HepG2 (cell line): ENCODE results near the gene SLC29A2. TPM values are rescaled to one million over a fixed set of nuclear protein-coding genes. Genes with fewer than 3 reads are reported as not detected.

Experiments used
- CBX2 ChIP-seq, 2 experiments: fragments of 200-600 bp in 1 of 2; sonication (generic); formaldehyde crosslinking in 1 of 2; IDR thresholded peaks; 2 replicates each; pipeline versions ENCODE4 v1.7.0 to v1.8.1; 2018 to 2022; ENCODE audit warnings: low read depth in 2 of 2, low read length in 1 of 2, mild to moderate bottlenecking in 1 of 2, missing genetic modification reagents in 1 of 2
- CC2D1A ChIP-seq: sonication (generic); formaldehyde crosslinking; IDR thresholded peaks from 2 replicates; pipeline ENCODE4 v1.8.1; 2023; ENCODE audit warnings: mild to moderate bottlenecking, missing genetic modification reagents
- CHD4 ChIP-seq: fragments of 200-600 bp; sonication (generic); IDR thresholded peaks from 2 replicates; pipeline ENCODE4 v1.7.0; 2017; ENCODE audit warnings: mild to moderate bottlenecking, low read length, borderline replicate concordance
- EED ChIP-seq: sonication (generic); formaldehyde crosslinking; IDR thresholded peaks from 2 replicates; pipeline ENCODE4 v1.5.0; 2020; ENCODE audit warnings: mild to moderate bottlenecking, missing genetic modification reagents
- HNRNPH1 ChIP-seq: fragments of 200-400 bp; formaldehyde crosslinking; optimal IDR thresholded peaks from 2 replicates; pipeline ENCODE3; 2017; ENCODE audit warnings: mild to moderate bottlenecking, low read depth, low read length
- ISL2 ChIP-seq: sonication (generic); formaldehyde crosslinking; IDR thresholded peaks from 2 replicates; pipeline ENCODE4 v1.5.0; 2020; ENCODE audit warnings: missing genetic modification reagents
- MED8 ChIP-seq: sonication (generic); formaldehyde crosslinking; IDR thresholded peaks from 2 replicates; pipeline ENCODE4 v1.8.1; 2023; ENCODE audit warnings: mild to moderate bottlenecking, missing genetic modification reagents; ENCODE audit not compliant: insufficient replicate concordance
- NFRKB ChIP-seq: fragments of 450-650 bp; IDR thresholded peaks from 2 replicates; pipeline ENCODE4 v1.6.1; 2017
- NPAS2 ChIP-seq: sonication (generic); formaldehyde crosslinking; IDR thresholded peaks from 2 replicates; pipeline ENCODE4 v1.8.0; 2022; ENCODE audit warnings: mild to moderate bottlenecking, missing genetic modification reagents, borderline replicate concordance
- RFXAP ChIP-seq: sonication (generic); formaldehyde crosslinking; IDR thresholded peaks from 2 replicates; pipeline ENCODE4 v1.4.0; 2020; ENCODE audit warnings: missing genetic modification reagents, borderline replicate concordance
- SMAD3 ChIP-seq: sonication (generic); formaldehyde crosslinking; IDR thresholded peaks from 2 replicates; pipeline ENCODE4 v1.4.0; 2020; ENCODE audit warnings: missing genetic modification reagents
- SOX5 ChIP-seq: IDR thresholded peaks from 2 replicates; pipeline ENCODE4 v1.6.1; 2016; ENCODE audit warnings: borderline replicate concordance
- SP4 ChIP-seq: sonication (generic); formaldehyde crosslinking; IDR thresholded peaks from 2 replicates; pipeline ENCODE4 v1.8.1; 2023; ENCODE audit warnings: mild to moderate bottlenecking, missing genetic modification reagents
- ZBTB21 ChIP-seq: sonication (generic); formaldehyde crosslinking; IDR thresholded peaks from 2 replicates; pipeline ENCODE4 v1.4.0; 2020; ENCODE audit warnings: missing genetic modification reagents
- ZBTB7A ChIP-seq: sonication (generic); formaldehyde crosslinking; IDR thresholded peaks from 2 replicates; pipeline ENCODE4 v1.8.0; 2022; ENCODE audit warnings: mild to moderate bottlenecking, missing genetic modification reagents
- ZMAT3 ChIP-seq: sonication (generic); formaldehyde crosslinking; conservative IDR thresholded peaks from 2 replicates; pipeline ENCODE4 v1.7.0; 2021; ENCODE audit warnings: missing genetic modification reagents
- ZMYM2 ChIP-seq: sonication (generic); formaldehyde crosslinking; IDR thresholded peaks from 2 replicates; pipeline ENCODE4 v1.8.0; 2022; ENCODE audit warnings: mild to moderate bottlenecking, missing genetic modification reagents
- ZNF124 ChIP-seq: sonication (generic); formaldehyde crosslinking; IDR thresholded peaks from 2 replicates; pipeline ENCODE4 v1.4.0; 2020; ENCODE audit warnings: missing genetic modification reagents
- ZNF143 ChIP-seq: sonication (generic); formaldehyde crosslinking; IDR thresholded peaks from 2 replicates; pipeline ENCODE4 v1.4.0; 2020; ENCODE audit warnings: missing genetic modification reagents
- ZNF292 ChIP-seq: sonication (generic); formaldehyde crosslinking; IDR thresholded peaks from 2 replicates; pipeline ENCODE4 v1.8.1; 2022; ENCODE audit warnings: mild to moderate bottlenecking, low read depth, missing genetic modification reagents, borderline replicate concordance
- ZNF44 ChIP-seq: sonication (generic); formaldehyde crosslinking; IDR thresholded peaks from 2 replicates; pipeline ENCODE4 v1.5.1; 2020; ENCODE audit warnings: mild to moderate bottlenecking, missing genetic modification reagents
- ZNF564 ChIP-seq: sonication (generic); formaldehyde crosslinking; IDR thresholded peaks from 2 replicates; pipeline ENCODE4 v1.8.1; 2023; ENCODE audit warnings: mild to moderate bottlenecking, missing genetic modification reagents
- ZNF569 ChIP-seq: sonication (generic); formaldehyde crosslinking; IDR thresholded peaks from 2 replicates; pipeline ENCODE4 v1.5.0; 2020; ENCODE audit warnings: mild to moderate bottlenecking, missing genetic modification reagents, moderate library complexity, borderline replicate concordance
- ZNF615 ChIP-seq: sonication (generic); formaldehyde crosslinking; IDR thresholded peaks from 2 replicates; pipeline ENCODE4 v1.5.0; 2020; ENCODE audit warnings: mild to moderate bottlenecking, missing genetic modification reagents, borderline replicate concordance
- ZNF703 ChIP-seq: sonication (generic); formaldehyde crosslinking; IDR thresholded peaks from 2 replicates; pipeline ENCODE4 v1.5.1; 2020; ENCODE audit warnings: missing genetic modification reagents, mild to moderate bottlenecking, moderate library complexity, borderline replicate concordance
- ZNF773 ChIP-seq: sonication (generic); formaldehyde crosslinking; IDR thresholded peaks from 2 replicates; pipeline ENCODE4 v1.4.0; 2020; ENCODE audit warnings: missing genetic modification reagents, borderline replicate concordance
- ZNF775 ChIP-seq: sonication (generic); formaldehyde crosslinking; IDR thresholded peaks from 2 replicates; pipeline ENCODE4 v1.4.0; 2020; ENCODE audit warnings: missing genetic modification reagents, mild to moderate bottlenecking, moderate library complexity, borderline replicate concordance
- polyA plus RNA-seq, 8 experiments: library from polyadenylated mRNA; depleted of rRNA in 3 of 8; stranded (reverse) in 7 of 8; unstranded in 1 of 8; fragments of >200 nt; fragmentation: Illumina TruSeq in 4 of 8; extraction: Trizol in 4 of 8; gene quantifications; 2 replicates each; pipeline versions ENCODE4 v1.2.1 to v1.2.3, GENCODE V29; 2011 to 2016; ENCODE audit warnings: low read depth in 4 of 8, missing spikeins in 1 of 8, mixed read lengths in 1 of 8; ENCODE audit not compliant: insufficient read depth in 1 of 8
- total RNA-seq, 5 experiments: library from RNA; depleted of rRNA; stranded (reverse); fragments of >200 nt; fragmentation: Illumina TruSeq; extraction: Trizol; gene quantifications; 2 replicates each; pipeline ENCODE4 v1.2.3, GENCODE V29; 2016; ENCODE audit warnings: low read depth in 1 of 5
- TF ChIP-seq, protein P1 (sequence below): sonication (generic); formaldehyde crosslinking; IDR thresholded peaks from 2 replicates; pipeline ENCODE4 v1.4.0; 2020; ENCODE audit warnings: missing genetic modification reagents; ENCODE audit errors: not compliant biosample characterization
- TF ChIP-seq, protein P2 (sequence below): fragments of 450-650 bp; IDR thresholded peaks from 2 replicates; pipeline ENCODE4 v1.6.1; 2017; ENCODE audit warnings: mild to moderate bottlenecking

SLC29A2 gene
- total and polyA plus RNA-seq, 2 of the 13 experiments (the other 11 are each of a cell fraction or from before 2014, with no cell fraction given) = 0.63 to 0.66 TPM

DNA sequence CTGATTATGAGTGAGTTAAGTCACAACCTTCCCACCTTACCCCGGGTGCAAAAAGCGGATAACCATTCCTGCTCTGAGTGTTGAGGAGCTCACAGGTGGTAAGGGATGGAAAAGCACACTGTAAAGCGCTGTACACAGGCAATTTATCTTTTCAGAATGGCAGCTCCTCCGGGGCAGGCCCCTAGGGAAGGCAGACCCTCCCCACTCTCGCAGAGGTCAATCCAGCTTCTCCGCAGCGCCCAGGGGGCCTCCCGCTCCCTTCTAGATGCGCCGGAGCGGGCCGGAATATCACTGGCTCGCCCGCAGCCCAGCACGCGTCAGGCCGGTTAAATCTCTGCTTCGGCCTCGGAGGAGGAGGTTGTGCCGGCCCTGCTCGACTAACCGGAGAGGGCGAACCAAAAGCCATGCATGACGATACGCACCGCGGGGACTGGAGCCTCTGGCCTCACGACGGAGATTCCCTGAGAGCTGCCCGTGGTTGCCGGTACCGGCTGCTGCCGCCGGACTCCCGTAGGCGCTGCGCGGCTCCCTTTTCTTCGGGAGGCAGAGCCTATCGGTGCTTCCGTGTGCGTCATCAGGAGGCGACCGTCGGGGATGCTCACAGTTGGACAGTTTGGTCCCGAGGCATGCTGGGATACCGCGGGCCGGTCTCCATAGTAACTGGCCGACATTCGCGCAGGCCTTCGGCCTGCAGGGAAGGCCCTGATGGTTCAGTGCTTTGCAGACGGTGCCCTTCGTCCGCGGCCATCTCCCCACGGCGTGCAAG lies 26.8 kb downstream of the SLC29A2 start, which contains the start of gene BRMS1 (continued):
- TF ChIP-seq, protein P1, sequence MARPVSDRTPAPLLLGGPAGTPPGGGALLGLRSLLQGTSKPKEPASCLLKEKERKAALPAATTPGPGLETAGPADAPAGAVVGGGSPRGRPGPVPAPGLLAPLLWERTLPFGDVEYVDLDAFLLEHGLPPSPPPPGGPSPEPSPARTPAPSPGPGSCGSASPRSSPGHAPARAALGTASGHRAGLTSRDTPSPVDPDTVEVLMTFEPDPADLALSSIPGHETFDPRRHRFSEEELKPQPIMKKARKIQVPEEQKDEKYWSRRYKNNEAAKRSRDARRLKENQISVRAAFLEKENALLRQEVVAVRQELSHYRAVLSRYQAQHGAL (CRISPR knock-in tag) = no peak
- TF ChIP-seq ZNF773 (CRISPR knock-in tag) (no peak), ZNF569 (CRISPR knock-in tag) (no peak), ZMAT3 (CRISPR knock-in tag) (peak; percentile 75; the same call in 1 of the 2 replicates), SP4 (peak; percentile 71; the same call in 1 of the 2 replicates), RFXAP (CRISPR knock-in tag) (peak; percentile 75; the same call in 1 of the 2 replicates), ZNF124 (CRISPR knock-in tag) (peak; percentile 79; the same call in 1 of the 2 replicates), HNRNPH1 (no peak), CHD4 (no peak), EED (no peak), SMAD3 (CRISPR knock-in tag) (peak; percentile 83), NFRKB (no peak), NPAS2 (CRISPR knock-in tag) (no peak), ZNF775 (CRISPR knock-in tag) (no peak), ZNF143 (peak; percentile 95), MED8 (CRISPR knock-in tag) (no peak), SOX5 (peak; percentile 56; the same call in 1 of the 2 replicates), ZNF44 (CRISPR knock-in tag) (no peak), ZNF615 (no peak), ISL2 (peak; percentile 51; the same call in 1 of the 2 replicates), ZNF703 (CRISPR knock-in tag) (no peak), ZBTB7A (no peak), ZNF292 (0 out of 2 replicates have a peak, but pooled peaks have one; percentile 70), CBX2 (IDR thresholded peaks at IDR 0.05; ENCODE audit: low read depth, low read length) (no peak), CBX2 (CRISPR knock-in tag; IDR thresholded peaks at IDR 0.05; ENCODE audit: low read depth) (no peak), ZMYM2 (no peak), CC2D1A (CRISPR knock-in tag) (no peak), ZBTB21 (no peak), ZNF564 (CRISPR knock-in tag) (no peak)
- TF ChIP-seq, protein P2, sequence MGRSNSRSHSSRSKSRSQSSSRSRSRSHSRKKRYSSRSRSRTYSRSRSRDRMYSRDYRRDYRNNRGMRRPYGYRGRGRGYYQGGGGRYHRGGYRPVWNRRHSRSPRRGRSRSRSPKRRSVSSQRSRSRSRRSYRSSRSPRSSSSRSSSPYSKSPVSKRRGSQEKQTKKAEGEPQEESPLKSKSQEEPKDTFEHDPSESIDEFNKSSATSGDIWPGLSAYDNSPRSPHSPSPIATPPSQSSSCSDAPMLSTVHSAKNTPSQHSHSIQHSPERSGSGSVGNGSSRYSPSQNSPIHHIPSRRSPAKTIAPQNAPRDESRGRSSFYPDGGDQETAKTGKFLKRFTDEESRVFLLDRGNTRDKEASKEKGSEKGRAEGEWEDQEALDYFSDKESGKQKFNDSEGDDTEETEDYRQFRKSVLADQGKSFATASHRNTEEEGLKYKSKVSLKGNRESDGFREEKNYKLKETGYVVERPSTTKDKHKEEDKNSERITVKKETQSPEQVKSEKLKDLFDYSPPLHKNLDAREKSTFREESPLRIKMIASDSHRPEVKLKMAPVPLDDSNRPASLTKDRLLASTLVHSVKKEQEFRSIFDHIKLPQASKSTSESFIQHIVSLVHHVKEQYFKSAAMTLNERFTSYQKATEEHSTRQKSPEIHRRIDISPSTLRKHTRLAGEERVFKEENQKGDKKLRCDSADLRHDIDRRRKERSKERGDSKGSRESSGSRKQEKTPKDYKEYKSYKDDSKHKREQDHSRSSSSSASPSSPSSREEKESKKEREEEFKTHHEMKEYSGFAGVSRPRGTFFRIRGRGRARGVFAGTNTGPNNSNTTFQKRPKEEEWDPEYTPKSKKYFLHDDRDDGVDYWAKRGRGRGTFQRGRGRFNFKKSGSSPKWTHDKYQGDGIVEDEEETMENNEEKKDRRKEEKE = no peak
